Activated T-cell treated with anti-CD3 and anti-CD28 coated beads, Interleukin-2, amount 50 U/mL, for 48 hours (primary cell): ENCODE data around the gene ZNF768.
A peak's percentile ranks its signal among the peaks of the same experiment; 100 is the strongest.
"Not testable (repeated sequence)": the region's sequence is repeated elsewhere in the genome, so short reads cannot be mapped to it uniquely, and the experiment has no call there.

Experiments used
- DNase-seq, 2 experiments: peaks; one replicate each; pipeline ENCODE4 v3.0.0-alpha.2; 2020

ZNF768 gene

GRCh38 chr16:30532285-30533145 lies 6.1 kb upstream of the ZNF768 start:
- DNase-seq = no peak

GRCh38 chr16:30530163-30531037 lies 4.0 kb upstream of the ZNF768 start:
- DNase-seq = no peak

GRCh38 chr16:30528799-30529457 lies 2.6 kb upstream of the ZNF768 start:
- DNase-seq = no peak

- peak in 1 of 2 experiments; percentile 45 for DNase-seq
These were observed 1.3 kb upstream of the ZNF768 start for GRCh38 chr16:30527635-30528178.

GRCh38 chr16:30526823-30527634 lies 663 bp upstream of the ZNF768 start:
- DNase-seq = peak; percentile 97 to 98

GRCh38 chr16:30525844-30526136 lies 576 bp downstream of the ZNF768 start:
- no peak for DNase-seq

- DNase-seq = no peak
These were observed 1.5 kb downstream of the ZNF768 start for GRCh38 chr16:30524575-30525568.

GRCh38 chr16:30523768-30524574 lies 2.4 kb downstream of the ZNF768 start:
- DNase-seq = no peak

GRCh38 chr16:30522702-30523463 lies 3.5 kb downstream of the ZNF768 start:
- DNase-seq = not testable (repeated sequence)

GRCh38 chr16:30521873-30522641 lies 4.3 kb downstream of the ZNF768 start:
- DNase-seq = no peak

- DNase-seq = no peak
These were observed 4.9 kb downstream of the ZNF768 start for GRCh38 chr16:30521476-30521872.

- no peak for DNase-seq
These were observed 7.0 kb downstream of the ZNF768 start for GRCh38 chr16:30519120-30520049.

- DNase-seq = no peak
These were observed 7.8 kb downstream of the ZNF768 start for GRCh38 chr16:30518552-30518951.

GRCh38 chr16:30515275-30515674 lies 11.1 kb downstream of the ZNF768 start:
- no peak for DNase-seq

- no peak for DNase-seq
These were observed 14.9 kb downstream of the ZNF768 start for GRCh38 chr16:30511509-30511908.

GRCh38 chr16:30510376-30510938 lies 15.9 kb downstream of the ZNF768 start:
- DNase-seq = no peak
